ENCODE measurements around the gene DUSP22. TPM values are rescaled to one million over a fixed set of nuclear protein-coding genes. Genes with fewer than 3 reads are reported as not detected.

DUSP22 gene
- total and polyA plus RNA-seq, 9 of the 15 experiments (the other 6 are each of a cell fraction or from before 2014, with no cell fraction given): 9.3 to 19.4 (median 11.8) TPM

DNA sequence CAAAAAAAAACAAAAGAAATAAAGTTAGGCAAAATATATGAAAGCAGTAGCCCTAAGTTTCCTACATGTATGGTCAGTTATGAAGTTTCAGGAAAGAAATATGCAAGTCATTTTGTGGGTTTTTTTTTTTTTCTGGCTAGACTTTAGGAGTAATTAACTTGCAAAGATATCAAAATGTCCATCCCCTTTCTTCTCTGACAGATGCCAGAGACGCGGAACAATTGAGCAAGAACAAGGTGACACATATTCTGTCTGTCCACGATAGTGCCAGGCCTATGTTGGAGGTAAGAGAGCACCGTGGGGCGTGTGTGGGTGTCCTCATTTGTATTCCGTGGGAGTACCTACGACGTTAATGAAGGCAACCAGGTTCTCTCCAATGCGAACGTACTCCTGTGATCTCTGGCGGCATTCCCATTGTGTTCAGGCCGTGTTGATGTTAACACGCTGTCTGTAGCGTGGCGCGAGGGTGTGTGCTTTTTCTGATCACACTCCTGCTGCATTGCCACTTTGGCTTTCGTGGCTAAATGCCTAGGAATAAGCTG is 19.5 kb downstream of the DUSP22 start (continued):
- TF ChIP-seq FOXP1 (CRISPR knock-in tag; IDR thresholded peaks at IDR 0.05) (no peak), CHD4 (IDR thresholded peaks at IDR 0.05; ENCODE audit: insufficient read depth, insufficient replicate concordance, low read depth, low read length, poor library complexity, severe bottlenecking) (no peak), RUNX1 (IDR thresholded peaks at IDR 0.05; ENCODE audit: low read depth) (no peak), BACH1 (tag; IDR thresholded peaks at IDR 0.05) (peak; percentile 17; the same call in 1 of the 2 replicates), MECOM (CRISPR knock-in tag; IDR thresholded peaks at IDR 0.05) (no peak), NFE2L1 (tag; IDR thresholded peaks at IDR 0.05; ENCODE audit: borderline replicate concordance, low read depth) (peak; percentile 39; the same call in 1 of the 2 replicates), CBFA2T2 (conservative IDR thresholded peaks at IDR 0.05) (no peak), LCOR (CRISPR knock-in tag; IDR thresholded peaks at IDR 0.05) (no peak), ELF1 (tag; IDR thresholded peaks at IDR 0.05) (no peak), ZNF197 (CRISPR knock-in tag; IDR thresholded peaks at IDR 0.05; ENCODE audit: low read depth) (no peak), ZNF184 (CRISPR knock-in tag; IDR thresholded peaks at IDR 0.05) (no peak), NONO (IDR thresholded peaks at IDR 0.05; ENCODE audit: low read depth in 2 of 2, low read length in 1 of 2) (no peak), ZNF12 (CRISPR knock-in tag; IDR thresholded peaks at IDR 0.05) (peak; percentile 38; the same call in 1 of the 2 replicates), MAFK (IDR thresholded peaks at IDR 0.05; ENCODE audit: low read length) (peak; percentile 23), STAG1 (CRISPR knock-in tag; IDR thresholded peaks at IDR 0.05; ENCODE audit: borderline replicate concordance) (no peak), MXI1 (IDR thresholded peaks at IDR 0.05; ENCODE audit: low read depth, low read length) (no peak), ARID1B (IDR thresholded peaks at IDR 0.05) (peak; percentile 40; the same call in 1 of the 2 replicates), CHD2 (IDR thresholded peaks at IDR 0.05; ENCODE audit: low read depth, low read length) (no peak), CBFA2T3 (IDR thresholded peaks at IDR 0.05) (peak; percentile 57), TEAD1 (CRISPR knock-in tag; IDR thresholded peaks at IDR 0.05) (no peak)
- TF ChIP-seq, protein P1, sequence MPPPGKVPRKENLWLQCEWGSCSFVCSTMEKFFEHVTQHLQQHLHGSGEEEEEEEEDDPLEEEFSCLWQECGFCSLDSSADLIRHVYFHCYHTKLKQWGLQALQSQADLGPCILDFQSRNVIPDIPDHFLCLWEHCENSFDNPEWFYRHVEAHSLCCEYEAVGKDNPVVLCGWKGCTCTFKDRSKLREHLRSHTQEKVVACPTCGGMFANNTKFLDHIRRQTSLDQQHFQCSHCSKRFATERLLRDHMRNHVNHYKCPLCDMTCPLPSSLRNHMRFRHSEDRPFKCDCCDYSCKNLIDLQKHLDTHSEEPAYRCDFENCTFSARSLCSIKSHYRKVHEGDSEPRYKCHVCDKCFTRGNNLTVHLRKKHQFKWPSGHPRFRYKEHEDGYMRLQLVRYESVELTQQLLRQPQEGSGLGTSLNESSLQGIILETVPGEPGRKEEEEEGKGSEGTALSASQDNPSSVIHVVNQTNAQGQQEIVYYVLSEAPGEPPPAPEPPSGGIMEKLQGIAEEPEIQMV (tag; conservative IDR thresholded peaks at IDR 0.05; ENCODE audit: low read depth): no peak
- TF ChIP-seq, protein P2, sequence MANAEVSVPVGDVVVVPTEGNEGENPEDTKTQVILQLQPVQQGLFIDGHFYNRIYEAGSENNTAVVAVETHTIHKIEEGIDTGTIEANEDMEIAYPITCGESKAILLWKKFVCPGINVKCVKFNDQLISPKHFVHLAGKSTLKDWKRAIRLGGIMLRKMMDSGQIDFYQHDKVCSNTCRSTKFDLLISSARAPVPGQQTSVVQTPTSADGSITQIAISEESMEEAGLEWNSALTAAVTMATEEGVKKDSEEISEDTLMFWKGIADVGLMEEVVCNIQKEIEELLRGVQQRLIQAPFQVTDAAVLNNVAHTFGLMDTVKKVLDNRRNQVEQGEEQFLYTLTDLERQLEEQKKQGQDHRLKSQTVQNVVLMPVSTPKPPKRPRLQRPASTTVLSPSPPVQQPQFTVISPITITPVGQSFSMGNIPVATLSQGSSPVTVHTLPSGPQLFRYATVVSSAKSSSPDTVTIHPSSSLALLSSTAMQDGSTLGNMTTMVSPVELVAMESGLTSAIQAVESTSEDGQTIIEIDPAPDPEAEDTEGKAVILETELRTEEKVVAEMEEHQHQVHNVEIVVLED (CRISPR knock-in tag; IDR thresholded peaks at IDR 0.05): no peak
- TF ChIP-seq, protein P3, sequence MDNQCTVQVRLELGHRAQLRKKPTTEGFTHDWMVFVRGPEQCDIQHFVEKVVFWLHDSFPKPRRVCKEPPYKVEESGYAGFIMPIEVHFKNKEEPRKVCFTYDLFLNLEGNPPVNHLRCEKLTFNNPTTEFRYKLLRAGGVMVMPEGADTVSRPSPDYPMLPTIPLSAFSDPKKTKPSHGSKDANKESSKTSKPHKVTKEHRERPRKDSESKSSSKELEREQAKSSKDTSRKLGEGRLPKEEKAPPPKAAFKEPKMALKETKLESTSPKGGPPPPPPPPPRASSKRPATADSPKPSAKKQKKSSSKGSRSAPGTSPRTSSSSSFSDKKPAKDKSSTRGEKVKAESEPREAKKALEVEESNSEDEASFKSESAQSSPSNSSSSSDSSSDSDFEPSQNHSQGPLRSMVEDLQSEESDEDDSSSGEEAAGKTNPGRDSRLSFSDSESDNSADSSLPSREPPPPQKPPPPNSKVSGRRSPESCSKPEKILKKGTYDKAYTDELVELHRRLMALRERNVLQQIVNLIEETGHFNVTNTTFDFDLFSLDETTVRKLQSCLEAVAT (IDR thresholded peaks at IDR 0.05): 0 out of 4 replicates have a peak, but pooled peaks of 1 of the 2 experiments have one; percentile 1
- TF ChIP-seq, protein P4, sequence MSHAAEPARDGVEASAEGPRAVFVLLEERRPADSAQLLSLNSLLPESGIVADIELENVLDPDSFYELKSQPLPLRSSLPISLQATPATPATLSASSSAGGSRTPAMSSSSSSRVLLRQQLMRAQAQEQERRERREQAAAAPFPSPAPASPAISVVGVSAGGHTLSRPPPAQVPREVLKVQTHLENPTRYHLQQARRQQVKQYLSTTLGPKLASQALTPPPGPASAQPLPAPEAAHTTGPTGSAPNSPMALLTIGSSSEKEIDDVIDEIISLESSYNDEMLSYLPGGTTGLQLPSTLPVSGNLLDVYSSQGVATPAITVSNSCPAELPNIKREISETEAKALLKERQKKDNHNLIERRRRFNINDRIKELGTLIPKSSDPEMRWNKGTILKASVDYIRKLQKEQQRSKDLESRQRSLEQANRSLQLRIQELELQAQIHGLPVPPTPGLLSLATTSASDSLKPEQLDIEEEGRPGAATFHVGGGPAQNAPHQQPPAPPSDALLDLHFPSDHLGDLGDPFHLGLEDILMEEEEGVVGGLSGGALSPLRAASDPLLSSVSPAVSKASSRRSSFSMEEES (CRISPR knock-in tag; IDR thresholded peaks at IDR 0.05): no peak
